Smooth muscle cell (in vitro differentiated cells): ENCODE results near the gene TRAF3IP3. TPM values are rescaled to one million over a fixed set of nuclear protein-coding genes. Genes with fewer than 3 reads are reported as not detected.

Experiments
- DNase-seq: peaks from one replicate; lab custom pipeline; 2025; ENCODE audit not compliant: unreplicated experiment; lab: John Stamatoyannopoulos, UW
- H2AFZ ChIP-seq: fragments of 200-600 bp; sonication (generic); 2 replicates; pipeline ENCODE4 v1.6.0; 2016; ENCODE audit warnings: antibody characterized with exemption, low read depth, mild to moderate bottlenecking
- H3F3A ChIP-seq: fragments of 200-600 bp; sonication (generic); 2 replicates; pipeline ENCODE4 v1.6.0; 2017; ENCODE audit warnings: antibody characterized with exemption, low read depth
- H3K27ac ChIP-seq: fragments of 200-600 bp; sonication (generic); 2 replicates; pipeline ENCODE4 v1.5.1; 2016; ENCODE audit warnings: low read depth, mild to moderate bottlenecking
- H3K27me3 ChIP-seq: fragments of 200-600 bp; sonication (generic); 2 replicates; pipeline ENCODE4 v1.6.1; 2016; ENCODE audit warnings: low read depth, mild to moderate bottlenecking
- H3K36me3 ChIP-seq: fragments of 200-600 bp; sonication (generic); 2 replicates; pipeline ENCODE4 v1.5.1; 2016; ENCODE audit warnings: low read depth
- H3K4me1 ChIP-seq: fragments of 200-600 bp; sonication (generic); 2 replicates; pipeline ENCODE4 v1.5.1; 2016; ENCODE audit warnings: low read depth
- H3K4me2 ChIP-seq: fragments of 200-600 bp; sonication (generic); 2 replicates; pipeline ENCODE4 v1.6.0; 2016; ENCODE audit warnings: mild to moderate bottlenecking
- H3K4me3 ChIP-seq: fragments of 200-600 bp; sonication (generic); 2 replicates; pipeline ENCODE4 v1.5.1; 2016; ENCODE audit warnings: mild to moderate bottlenecking
- H3K79me2 ChIP-seq: fragments of 200-600 bp; sonication (generic); 2 replicates; pipeline ENCODE4 v1.6.0; 2016; ENCODE audit warnings: low read depth, mild to moderate bottlenecking
- H3K9ac ChIP-seq: fragments of 200-600 bp; sonication (generic); 2 replicates; pipeline ENCODE4 v1.6.0; 2016; ENCODE audit warnings: low read depth
- H3K9me3 ChIP-seq: fragments of 200-600 bp; sonication (generic); replicated peaks from 2 replicates; pipeline ENCODE4 v1.5.1; 2016; ENCODE audit warnings: low read depth
- H4K20me1 ChIP-seq: fragments of 200-600 bp; sonication (generic); 2 replicates; pipeline ENCODE4 v1.6.0; 2016; ENCODE audit warnings: low read depth
- WGBS: methylation state at CpG from one replicate; pipeline ENCODE4 v1.1.7; 2016; ENCODE audit warnings: low lambda C conversion rate; 5-methylcytosine and 5-hydroxymethylcytosine counted together
- polyA plus RNA-seq: library from polyadenylated mRNA; unstranded; fragments of >200 nt; fragmentation: Nextera tagmentation; extraction: Ambion mirVana; gene quantifications from 2 replicates; pipeline ENCODE4 v1.2.1, GENCODE V29; 2016
- total RNA-seq: library from RNA; depleted of rRNA; stranded (reverse); fragments of >200 nt; gene quantifications from 2 replicates; pipeline ENCODE4 v1.2.3, GENCODE V29; 2014
- TF ChIP-seq, protein P1 (sequence below): fragments of 200-600 bp; sonication (generic); IDR thresholded peaks from 2 replicates; pipeline ENCODE4 v1.5.1; 2017; ENCODE audit warnings: borderline replicate concordance, mild to moderate bottlenecking, antibody characterized with exemption; ENCODE audit not compliant: insufficient read depth, poor library complexity, severe bottlenecking

Gene TRAF3IP3
- total and polyA plus RNA-seq, 2 experiments from 2014 or later, result 0.04 TPM; not detected in 1

DNA sequence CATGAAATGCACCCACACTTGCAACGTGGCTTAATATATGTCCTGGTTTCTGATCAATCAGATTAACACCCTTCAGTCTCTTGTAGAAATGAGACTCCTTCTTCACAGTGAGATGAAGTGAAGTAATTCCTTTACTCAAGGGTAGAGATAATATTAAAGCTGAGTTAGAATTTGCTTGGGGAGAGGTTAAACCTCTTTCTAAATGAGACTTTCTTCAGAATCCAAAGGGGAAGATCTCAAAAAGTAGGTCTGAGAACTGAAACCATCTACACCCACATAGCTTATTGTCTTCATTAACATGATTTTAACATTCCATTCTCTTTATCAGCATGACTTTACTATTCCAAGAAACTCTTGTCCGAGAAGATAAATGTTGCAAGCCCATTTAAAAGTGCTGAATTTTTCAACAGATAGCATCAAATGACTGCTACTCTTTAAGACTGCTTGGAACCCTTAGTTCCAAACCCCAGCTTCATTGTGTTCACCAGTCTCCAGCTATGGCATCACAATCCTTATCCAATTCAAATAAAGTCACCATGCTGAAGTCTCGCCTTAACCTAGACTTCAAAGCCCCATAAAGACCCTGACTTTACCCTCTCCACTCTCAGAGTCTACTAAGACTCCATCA, 19.2 kb upstream of the TRAF3IP3 start:
- Histone ChIP-seq H3K4me2 (no peak overlapping the region), H3K36me3 (no peaks in the 10 kb centered on the region), H3K9me3 (no peaks in the 10 kb centered on the region), H3K27ac (no peak overlapping the region), H3K27me3 (no peaks in the 10 kb centered on the region), H3F3A (no peaks in the 10 kb centered on the region), H2AFZ (no peak overlapping the region), H4K20me1 (no peaks in the 10 kb centered on the region), H3K4me3 (no peak overlapping the region), H3K79me2 (no peaks in the 10 kb centered on the region), H3K4me1 (no peaks in the 10 kb centered on the region), H3K9ac (no peak overlapping the region)
- DNase-seq, result no peak
- WGBS, result 70% methylated on average over 3 of the region's 3 CpGs
- TF ChIP-seq, protein P1, sequence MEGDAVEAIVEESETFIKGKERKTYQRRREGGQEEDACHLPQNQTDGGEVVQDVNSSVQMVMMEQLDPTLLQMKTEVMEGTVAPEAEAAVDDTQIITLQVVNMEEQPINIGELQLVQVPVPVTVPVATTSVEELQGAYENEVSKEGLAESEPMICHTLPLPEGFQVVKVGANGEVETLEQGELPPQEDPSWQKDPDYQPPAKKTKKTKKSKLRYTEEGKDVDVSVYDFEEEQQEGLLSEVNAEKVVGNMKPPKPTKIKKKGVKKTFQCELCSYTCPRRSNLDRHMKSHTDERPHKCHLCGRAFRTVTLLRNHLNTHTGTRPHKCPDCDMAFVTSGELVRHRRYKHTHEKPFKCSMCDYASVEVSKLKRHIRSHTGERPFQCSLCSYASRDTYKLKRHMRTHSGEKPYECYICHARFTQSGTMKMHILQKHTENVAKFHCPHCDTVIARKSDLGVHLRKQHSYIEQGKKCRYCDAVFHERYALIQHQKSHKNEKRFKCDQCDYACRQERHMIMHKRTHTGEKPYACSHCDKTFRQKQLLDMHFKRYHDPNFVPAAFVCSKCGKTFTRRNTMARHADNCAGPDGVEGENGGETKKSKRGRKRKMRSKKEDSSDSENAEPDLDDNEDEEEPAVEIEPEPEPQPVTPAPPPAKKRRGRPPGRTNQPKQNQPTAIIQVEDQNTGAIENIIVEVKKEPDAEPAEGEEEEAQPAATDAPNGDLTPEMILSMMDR, result no peak

DNA sequence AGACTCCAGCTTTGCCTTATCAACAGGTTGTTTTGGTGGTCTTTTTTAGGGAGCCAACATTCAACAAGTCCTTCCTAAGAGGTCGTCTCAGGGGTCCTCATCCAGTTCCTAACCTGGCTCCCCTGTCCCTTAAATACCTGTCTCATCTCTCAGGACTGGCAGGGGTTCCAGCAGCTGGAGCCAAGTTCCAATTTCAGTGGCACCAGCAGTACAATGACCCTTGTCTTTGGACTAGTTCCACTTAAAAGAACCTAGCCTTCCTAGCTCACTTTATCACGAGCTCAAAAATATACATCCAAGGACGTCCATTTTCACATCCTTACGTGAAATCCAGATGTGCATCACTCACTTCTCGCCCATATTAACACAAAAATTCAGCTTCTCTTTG, 18.7 kb upstream of the TRAF3IP3 start:
- Histone ChIP-seq H3K9me3 (no peaks in the 10 kb centered on the region), H3K79me2 (no peaks in the 10 kb centered on the region)
- 86% methylated on average over 5 of the region's 5 CpGs for WGBS

DNA sequence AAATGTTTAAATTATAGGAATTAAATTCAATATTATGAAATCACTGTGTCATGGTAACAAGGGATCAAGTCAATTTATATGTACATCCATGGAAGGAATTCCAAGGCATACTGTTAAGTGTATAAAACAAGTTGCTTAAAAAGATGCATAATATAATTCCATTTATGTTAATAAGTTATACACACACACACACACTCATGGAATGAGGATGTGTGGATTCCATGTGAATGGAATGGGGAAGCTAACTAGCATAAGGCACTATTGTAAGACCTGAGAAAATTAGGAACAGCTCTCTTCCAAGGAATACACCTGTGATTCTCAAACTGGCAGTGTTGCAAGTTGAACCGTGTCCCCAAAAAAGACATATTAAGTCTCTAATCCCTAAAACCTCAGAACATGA, 17.6 kb upstream of the TRAF3IP3 start:
- H3K79me2 ChIP-seq, result no peaks in the 10 kb centered on the region
- WGBS, result 95% methylated on average over 1 of the region's 1 CpG

More for the DNA sequence above, 18.7 kb upstream of the TRAF3IP3 start:
- no peaks in the 10 kb centered on the region for H3F3A ChIP-seq
- TF ChIP-seq, protein P1, result no peak
- no peaks in the 10 kb centered on the region for H4K20me1 ChIP-seq
- no peak overlapping the region for H3K4me2 ChIP-seq
- no peak overlapping the region for H3K27ac ChIP-seq
- H3K4me3 ChIP-seq, result no peak overlapping the region
- H3K4me1 ChIP-seq, result no peaks in the 10 kb centered on the region
- H3K27me3 ChIP-seq, result no peaks in the 10 kb centered on the region
- no peak for DNase-seq
- H2AFZ ChIP-seq, result no peak overlapping the region
- H3K9ac ChIP-seq, result no peak overlapping the region
- H3K36me3 ChIP-seq, result no peaks in the 10 kb centered on the region

More for the DNA sequence above, 17.6 kb upstream of the TRAF3IP3 start:
- H2AFZ ChIP-seq, result no peak overlapping the region
- no peak overlapping the region for H3K9ac ChIP-seq
- no peaks in the 10 kb centered on the region for H3K27me3 ChIP-seq
- no peaks in the 10 kb centered on the region for H3K36me3 ChIP-seq
- no peak overlapping the region for H3K4me3 ChIP-seq
- no peaks in the 10 kb centered on the region for H3K4me1 ChIP-seq
- H3K4me2 ChIP-seq, result no peak overlapping the region
- TF ChIP-seq, protein P1, result no peak
- DNase-seq, result no peak
- no peaks in the 10 kb centered on the region for H3F3A ChIP-seq
- no peaks in the 10 kb centered on the region for H4K20me1 ChIP-seq
- no peak overlapping the region for H3K27ac ChIP-seq
- no peaks in the 10 kb centered on the region for H3K9me3 ChIP-seq
